Glutamatergic neuron (in vitro differentiated cells): ENCODE data around the gene SVIL. TPM values are rescaled to one million over a fixed set of nuclear protein-coding genes. Genes with fewer than 3 reads are reported as not detected.
"Not testable (repeated sequence)": the region's sequence is repeated elsewhere in the genome, so short reads cannot be mapped to it uniquely, and the experiment has no call there.

ENCODE experiments used
- DNase-seq: peaks from one replicate; pipeline ENCODE4 v3.0.0; 2022
- H3K27ac Mint-ChIP-seq: one replicate; pipeline ENCODE4 v1.8.0; 2020; ENCODE audit warnings: mild to moderate bottlenecking, mixed read lengths, inconsistent platforms; ENCODE audit not compliant: unreplicated experiment
- H3K27me3 Mint-ChIP-seq: one replicate; pipeline ENCODE4 v1.8.0; 2020; ENCODE audit warnings: mild to moderate bottlenecking, moderate library complexity, mixed read lengths, inconsistent platforms; ENCODE audit not compliant: unreplicated experiment
- H3K36me3 Mint-ChIP-seq: one replicate; pipeline ENCODE4 v1.8.0; 2020; ENCODE audit warnings: mild to moderate bottlenecking, mixed read lengths, inconsistent platforms; ENCODE audit not compliant: unreplicated experiment
- H3K4me1 Mint-ChIP-seq: one replicate; pipeline ENCODE4 v1.8.0; 2020; ENCODE audit warnings: mild to moderate bottlenecking, low read depth, mixed read lengths, inconsistent platforms; ENCODE audit not compliant: unreplicated experiment
- H3K4me3 Mint-ChIP-seq: one replicate; pipeline ENCODE4 v1.8.0; 2020; ENCODE audit warnings: mild to moderate bottlenecking, mixed read lengths, inconsistent platforms; ENCODE audit not compliant: unreplicated experiment
- H3K9me3 Mint-ChIP-seq: one replicate; pipeline ENCODE4 v1.8.0; 2020; ENCODE audit warnings: mild to moderate bottlenecking, moderate library complexity, mixed read lengths, inconsistent platforms; ENCODE audit not compliant: unreplicated experiment
- total RNA-seq: library from RNA; stranded (reverse); fragmentation: NEBNext Ultra II Directional; extraction: Animal tissue kit (Norgen Biotek cat#: 25700); gene quantifications from one replicate; pipeline ENCODE4 v1.2.1, GENCODE V29; 2021; ENCODE audit not compliant: unreplicated experiment
- TF ChIP-seq, protein P1 (sequence below): fragments of 200-600 bp; sonication (generic); IDR thresholded peaks from one replicate; pipeline ENCODE4 v1.5.0; 2021; ENCODE audit not compliant: partially characterized antibody, unreplicated experiment

SVIL gene
- total RNA-seq, 1 donor from 2014 or later: 117 TPM

- TF ChIP-seq, protein P1, sequence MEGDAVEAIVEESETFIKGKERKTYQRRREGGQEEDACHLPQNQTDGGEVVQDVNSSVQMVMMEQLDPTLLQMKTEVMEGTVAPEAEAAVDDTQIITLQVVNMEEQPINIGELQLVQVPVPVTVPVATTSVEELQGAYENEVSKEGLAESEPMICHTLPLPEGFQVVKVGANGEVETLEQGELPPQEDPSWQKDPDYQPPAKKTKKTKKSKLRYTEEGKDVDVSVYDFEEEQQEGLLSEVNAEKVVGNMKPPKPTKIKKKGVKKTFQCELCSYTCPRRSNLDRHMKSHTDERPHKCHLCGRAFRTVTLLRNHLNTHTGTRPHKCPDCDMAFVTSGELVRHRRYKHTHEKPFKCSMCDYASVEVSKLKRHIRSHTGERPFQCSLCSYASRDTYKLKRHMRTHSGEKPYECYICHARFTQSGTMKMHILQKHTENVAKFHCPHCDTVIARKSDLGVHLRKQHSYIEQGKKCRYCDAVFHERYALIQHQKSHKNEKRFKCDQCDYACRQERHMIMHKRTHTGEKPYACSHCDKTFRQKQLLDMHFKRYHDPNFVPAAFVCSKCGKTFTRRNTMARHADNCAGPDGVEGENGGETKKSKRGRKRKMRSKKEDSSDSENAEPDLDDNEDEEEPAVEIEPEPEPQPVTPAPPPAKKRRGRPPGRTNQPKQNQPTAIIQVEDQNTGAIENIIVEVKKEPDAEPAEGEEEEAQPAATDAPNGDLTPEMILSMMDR: no peak
- H3K27ac Mint-ChIP-seq: peak overlapping the region; percentile 22
- peaks cover 2% of the 10 kb centered on the region for H3K27me3 Mint-ChIP-seq
- no peak for DNase-seq
- H3K9me3 Mint-ChIP-seq: no peaks in the 10 kb centered on the region
- peaks cover 3% of the 10 kb centered on the region for H3K4me1 Mint-ChIP-seq
- H3K36me3 Mint-ChIP-seq: peaks cover 7% of the 10 kb centered on the region
- no peak overlapping the region for H3K4me3 Mint-ChIP-seq
Measured at GRCh38 chr10:29555091-29555745, 79.6 kb downstream of the SVIL start.

GRCh38 chr10:29554660-29555059 is 80.1 kb downstream of the SVIL start:
- Mint-ChIP-seq H3K9me3 (no peaks in the 10 kb centered on the region), H3K27me3 (peaks cover 2% of the 10 kb centered on the region), H3K4me1 (peaks cover 3% of the 10 kb centered on the region), H3K4me3 (no peak overlapping the region), H3K27ac (peak overlapping the region; percentile 22), H3K36me3 (peaks cover 7% of the 10 kb centered on the region)
- no peak for DNase-seq
- TF ChIP-seq, protein P1: no peak

DNA sequence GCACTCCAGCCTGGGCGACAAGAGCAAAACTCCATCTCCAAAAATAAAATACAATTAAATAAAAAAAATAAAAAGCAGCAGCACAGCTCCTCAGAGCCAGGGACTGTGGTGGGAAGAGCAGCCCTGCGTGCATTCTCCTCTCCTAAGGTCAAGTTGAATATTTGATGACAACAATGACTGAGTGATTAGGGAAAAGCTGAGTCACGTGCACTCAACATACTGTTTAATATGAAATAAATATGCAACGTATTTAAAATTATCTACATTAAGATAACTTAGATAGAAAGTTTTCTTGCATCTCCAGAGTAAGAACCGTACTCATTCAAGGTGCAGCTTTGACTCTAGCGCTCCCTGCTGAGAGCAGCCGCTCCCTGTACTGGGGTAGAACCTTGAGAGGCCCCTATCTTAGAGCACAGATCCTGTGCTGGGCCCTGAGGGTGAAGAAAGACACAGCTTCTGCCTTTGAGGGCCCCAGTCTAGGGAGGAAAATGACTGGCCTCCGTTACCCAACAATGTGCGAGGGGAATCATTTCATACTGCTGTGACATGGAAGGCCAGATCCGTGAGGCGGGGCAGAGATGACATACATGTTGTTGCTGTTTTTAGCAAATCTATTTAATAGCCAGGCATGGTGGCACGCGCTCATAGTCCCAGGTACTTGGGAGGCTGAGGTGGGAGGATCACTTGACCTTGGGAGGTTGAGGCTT is 81.1 kb downstream of the SVIL start:
- TF ChIP-seq, protein P1: no peak
- H3K27me3 Mint-ChIP-seq: peaks cover 2% of the 10 kb centered on the region
- no peak overlapping the region for H3K4me3 Mint-ChIP-seq

DNA sequence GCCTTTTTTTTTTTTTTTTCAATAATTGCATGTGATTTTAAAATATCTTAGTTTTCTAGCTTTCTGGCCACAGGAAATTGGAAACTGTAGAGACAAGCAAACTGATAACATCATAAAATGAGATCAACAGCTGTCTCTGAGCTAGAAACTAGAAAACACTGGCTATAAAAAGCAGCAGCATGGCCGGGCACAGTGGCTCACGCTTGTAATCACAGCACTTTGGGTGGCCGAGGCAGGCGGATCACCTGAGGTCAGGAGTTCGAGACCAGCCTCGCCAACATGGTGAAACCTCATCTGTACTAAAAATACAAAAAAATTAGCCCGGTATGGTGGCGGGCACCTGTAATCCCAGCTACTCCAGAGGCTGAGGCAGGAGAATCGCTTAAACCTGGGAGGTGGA is 81.7 kb downstream of the SVIL start:
- not testable (repeated sequence) for H3K9me3 Mint-ChIP-seq, H3K4me3 Mint-ChIP-seq, H3K36me3 Mint-ChIP-seq, DNase-seq, H3K27me3 Mint-ChIP-seq, H3K27ac Mint-ChIP-seq, H3K4me1 Mint-ChIP-seq

More for the DNA sequence above, 81.1 kb downstream of the SVIL start:
- Mint-ChIP-seq H3K27ac (no peak overlapping the region), H3K4me1 (peaks cover 3% of the 10 kb centered on the region), H3K9me3 (no peaks in the 10 kb centered on the region), H3K36me3 (peaks cover 7% of the 10 kb centered on the region)
- no peak for DNase-seq

DNA sequence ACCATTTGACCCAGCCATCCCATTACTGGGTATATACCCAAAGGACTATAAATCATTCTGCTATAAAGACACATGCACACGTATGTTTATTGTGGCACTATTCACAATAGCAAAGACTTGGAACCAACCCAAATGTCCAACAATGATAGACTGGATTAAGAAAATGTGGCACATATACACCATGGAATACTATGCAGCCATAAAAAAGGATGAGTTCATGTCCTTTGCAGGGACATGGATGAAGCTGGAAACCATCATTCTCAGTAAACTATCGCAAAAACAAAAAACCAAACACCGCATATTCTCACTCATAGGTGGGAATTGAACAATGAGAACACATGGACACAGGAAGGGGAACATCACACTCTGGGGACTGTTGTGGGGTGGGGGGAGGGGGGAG is 85.3 kb downstream of the SVIL start:
- not testable (repeated sequence) for H3K36me3 Mint-ChIP-seq, H3K27me3 Mint-ChIP-seq, H3K27ac Mint-ChIP-seq, H3K4me3 Mint-ChIP-seq, H3K4me1 Mint-ChIP-seq, H3K9me3 Mint-ChIP-seq, DNase-seq

DNA sequence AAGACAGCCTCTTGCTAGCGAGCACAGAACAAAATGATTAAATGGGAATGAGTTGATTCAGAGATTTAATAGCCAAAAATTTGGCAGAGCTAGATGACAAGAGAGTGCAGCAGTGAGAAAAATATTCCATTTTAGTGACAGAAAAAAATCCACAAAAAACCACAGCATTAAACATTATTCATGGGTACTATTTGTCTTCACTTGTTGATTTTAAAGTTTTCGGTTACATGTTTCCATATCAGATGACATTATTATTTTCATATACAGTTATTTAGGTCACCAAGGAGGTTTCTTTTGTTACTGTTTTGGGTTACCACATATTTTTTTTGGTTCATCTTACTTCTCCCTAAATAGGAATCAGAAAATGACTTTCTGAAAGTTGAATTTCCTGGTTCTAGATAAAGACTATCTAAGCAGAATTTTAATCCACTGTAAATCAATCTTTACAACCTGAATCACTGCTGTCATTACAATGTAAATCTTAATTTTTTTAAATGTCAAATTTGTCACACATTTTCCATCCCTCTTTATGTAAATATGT is 87.9 kb downstream of the SVIL start:
- Mint-ChIP-seq H3K9me3 (no peaks in the 10 kb centered on the region), H3K36me3 (peaks cover 7% of the 10 kb centered on the region), H3K27me3 (peaks cover 2% of the 10 kb centered on the region), H3K4me3 (no peak overlapping the region), H3K4me1 (peaks cover 20% of the 10 kb centered on the region), H3K27ac (no peak overlapping the region)
- TF ChIP-seq, protein P1: no peak
- no peak for DNase-seq
